AG09309 (cell line): ENCODE results near the gene C8A.

ENCODE experiments used
- DNase-seq: peaks from one replicate; pipeline ENCODE4 v3.0.0-alpha.2; 2010; ENCODE audit warnings: low read depth
- H3K4me3 ChIP-seq: 2 replicates; pipeline ENCODE4 v1.5.1; 2011; ENCODE audit warnings: mild to moderate bottlenecking, low read depth, low read length, moderate library complexity; ENCODE audit not compliant: control insufficient read depth
- CTCF ChIP-seq: IDR thresholded peaks from 2 replicates; pipeline ENCODE4 v1.5.1; 2011; ENCODE audit warnings: mild to moderate bottlenecking, low read depth, low read length, inconsistent platforms; ENCODE audit not compliant: insufficient read depth, control insufficient read depth; ENCODE audit errors: missing control alignments

Gene C8A

DNA sequence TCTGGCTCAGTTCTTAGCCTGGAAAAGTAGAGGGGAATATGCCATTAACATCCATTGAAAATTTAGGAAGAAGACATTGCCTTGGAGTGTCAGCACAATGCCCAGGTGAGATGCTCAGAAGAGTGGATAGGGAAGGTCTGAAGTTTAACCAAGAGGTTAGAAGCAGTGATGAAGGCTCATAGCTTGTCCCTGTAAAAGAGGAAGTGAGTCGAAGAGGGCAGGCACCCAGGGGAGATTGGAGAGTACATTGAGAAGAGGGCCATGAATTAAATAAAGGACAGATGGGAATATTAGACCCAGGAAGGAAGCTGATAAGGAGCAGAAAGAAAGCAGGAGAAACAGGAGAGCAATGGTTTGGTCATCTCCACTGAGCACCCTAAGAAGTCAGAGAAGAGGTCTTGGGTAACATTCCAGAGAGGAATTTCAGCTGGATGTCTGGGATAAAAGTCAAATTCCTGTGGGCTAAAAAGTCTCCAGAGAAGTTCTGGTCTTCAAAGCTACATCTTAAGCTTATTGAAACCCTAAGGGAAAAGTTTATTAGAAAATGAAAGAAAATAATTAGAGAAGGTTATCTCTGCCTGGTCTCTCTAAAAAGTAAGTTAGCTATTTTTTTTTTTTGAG, 93.9 kb downstream of the C8A start:
- no peak for TF ChIP-seq CTCF
- no peak overlapping the region for H3K4me3 ChIP-seq
- DNase-seq = peak; percentile 41

- H3K4me3 ChIP-seq = no peak overlapping the region
- no peak for DNase-seq
- TF ChIP-seq CTCF = no peak
Observed at GRCh38 chr1:56952501-56952900, 97.9 kb downstream of the C8A start.

DNA sequence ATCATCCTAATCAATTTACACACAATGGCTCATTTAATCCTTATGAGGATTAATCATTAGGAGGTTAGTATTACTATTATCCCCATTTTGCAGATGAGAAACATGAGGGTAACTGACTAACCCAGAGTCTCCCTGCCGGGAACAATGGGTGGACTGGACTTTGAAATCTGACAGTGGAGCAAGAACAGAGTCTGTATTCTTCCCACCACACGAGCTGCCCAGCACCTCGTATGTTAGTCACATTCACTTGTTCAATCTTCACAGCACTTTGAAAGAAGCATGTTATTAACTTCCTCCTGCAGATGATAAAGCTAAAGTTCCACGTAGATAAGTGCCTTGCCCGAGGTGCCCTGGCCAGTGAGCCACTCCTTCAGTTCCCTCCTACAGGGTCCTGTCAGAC, 98.8 kb downstream of the C8A start:
- no peak for DNase-seq
- TF ChIP-seq CTCF = no peak
- no peak overlapping the region for H3K4me3 ChIP-seq

- no peak overlapping the region for H3K4me3 ChIP-seq
Observed at GRCh38 chr1:56954664-56955063, 100.1 kb downstream of the C8A start.

GRCh38 chr1:56957931-56958330, 103.3 kb downstream of the C8A start:
- no peak for TF ChIP-seq CTCF
- no peak overlapping the region for H3K4me3 ChIP-seq
- no peak for DNase-seq

More at GRCh38 chr1:56954664-56955063, 100.1 kb downstream of the C8A start:
- TF ChIP-seq CTCF = no peak
- DNase-seq = no peak

- no peak for TF ChIP-seq CTCF
- peak; percentile 37 for DNase-seq
- no peak overlapping the region for H3K4me3 ChIP-seq
Observed at GRCh38 chr1:56958526-56958925, 103.9 kb downstream of the C8A start.

DNA sequence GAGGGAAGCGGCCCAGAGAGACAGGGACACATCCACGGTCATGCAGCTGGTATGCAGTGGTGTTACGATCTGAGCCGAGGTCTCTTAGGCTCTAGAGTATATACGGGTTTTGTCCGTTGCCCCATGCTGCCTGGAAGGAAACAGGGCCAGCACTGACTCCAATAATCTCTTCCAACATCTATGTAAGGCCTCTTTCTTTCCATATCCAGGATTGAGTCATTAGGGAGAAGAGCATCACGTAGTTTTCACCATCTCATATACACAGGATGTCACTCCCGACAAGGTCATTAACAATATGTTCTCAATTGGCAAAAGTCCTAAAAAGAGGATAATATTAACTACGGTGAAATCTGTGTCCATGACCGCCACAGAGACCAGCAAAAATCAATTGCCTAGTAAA, 106.8 kb downstream of the C8A start:
- no peak for DNase-seq
- H3K4me3 ChIP-seq = no peak overlapping the region
- no peak for TF ChIP-seq CTCF
